NCI-H1930 (cell line): Measurements from ENCODE around the gene NPHP4.

Experiments used
- DNase-seq, 2 experiments: peaks; one replicate each; lab custom pipeline; 2025; lab: John Stamatoyannopoulos, UW

The NPHP4 gene

GRCh38 chr1:5877683-5878530, 114.3 kb downstream of the NPHP4 start:
- DNase-seq, result no peak

GRCh38 chr1:5877001-5877400, 115.2 kb downstream of the NPHP4 start:
- DNase-seq, result no peak

GRCh38 chr1:5876094-5876650, 116.1 kb downstream of the NPHP4 start:
- no peak for DNase-seq

- no peak for DNase-seq
Measured at GRCh38 chr1:5875345-5875910, 116.8 kb downstream of the NPHP4 start.

- no peak for DNase-seq
Measured at GRCh38 chr1:5874416-5875110, 117.7 kb downstream of the NPHP4 start.

- no peak for DNase-seq
Measured at GRCh38 chr1:5873556-5873955, 118.7 kb downstream of the NPHP4 start.

GRCh38 chr1:5872886-5873285, 119.3 kb downstream of the NPHP4 start:
- no peak for DNase-seq

GRCh38 chr1:5868931-5869500, 123.2 kb downstream of the NPHP4 start:
- no peak for DNase-seq

GRCh38 chr1:5865774-5866173, 126.5 kb downstream of the NPHP4 start:
- DNase-seq, result no peak

- no peak for DNase-seq
Measured at GRCh38 chr1:5865056-5865455, 127.2 kb downstream of the NPHP4 start.

GRCh38 chr1:5864256-5864655, 128.0 kb downstream of the NPHP4 start:
- DNase-seq, result no peak

GRCh38 chr1:5863238-5863637, 129.0 kb downstream of the NPHP4 start:
- no peak for DNase-seq

- no peak for DNase-seq
Measured at GRCh38 chr1:5861871-5862825, 130.1 kb downstream of the NPHP4 start.

- no peak for DNase-seq
Measured at GRCh38 chr1:5860277-5860676, 131.9 kb downstream of the NPHP4 start.

- no peak for DNase-seq
Measured at GRCh38 chr1:5859766-5860165, 132.5 kb downstream of the NPHP4 start.

- no peak for DNase-seq
Measured at GRCh38 chr1:5858844-5859407, 133.3 kb downstream of the NPHP4 start.

GRCh38 chr1:5858246-5858645, 134.0 kb downstream of the NPHP4 start:
- DNase-seq, result no peak

GRCh38 chr1:5857508-5858090, 134.6 kb downstream of the NPHP4 start:
- DNase-seq, result no peak

- DNase-seq, result no peak
Measured at GRCh38 chr1:5857011-5857410, 135.2 kb downstream of the NPHP4 start.

GRCh38 chr1:5856246-5856815, 135.9 kb downstream of the NPHP4 start:
- DNase-seq, result no peak
